GM11168 (cell line): ENCODE results near the gene MAP1B.
"Not testable (repeated sequence)": the region's sequence is repeated elsewhere in the genome, so short reads cannot be mapped to it uniquely, and the experiment has no call there.

Experiments
- in situ Hi-C: fragments of 300-500 bp; cut with MboI; formaldehyde crosslinking; loops from one replicate; pipeline ENCODE4 v1.12.0; 2022; ENCODE audit warnings: low sequenced_read_pairs; ENCODE audit not compliant: unreplicated experiment

MAP1B gene

DNA sequence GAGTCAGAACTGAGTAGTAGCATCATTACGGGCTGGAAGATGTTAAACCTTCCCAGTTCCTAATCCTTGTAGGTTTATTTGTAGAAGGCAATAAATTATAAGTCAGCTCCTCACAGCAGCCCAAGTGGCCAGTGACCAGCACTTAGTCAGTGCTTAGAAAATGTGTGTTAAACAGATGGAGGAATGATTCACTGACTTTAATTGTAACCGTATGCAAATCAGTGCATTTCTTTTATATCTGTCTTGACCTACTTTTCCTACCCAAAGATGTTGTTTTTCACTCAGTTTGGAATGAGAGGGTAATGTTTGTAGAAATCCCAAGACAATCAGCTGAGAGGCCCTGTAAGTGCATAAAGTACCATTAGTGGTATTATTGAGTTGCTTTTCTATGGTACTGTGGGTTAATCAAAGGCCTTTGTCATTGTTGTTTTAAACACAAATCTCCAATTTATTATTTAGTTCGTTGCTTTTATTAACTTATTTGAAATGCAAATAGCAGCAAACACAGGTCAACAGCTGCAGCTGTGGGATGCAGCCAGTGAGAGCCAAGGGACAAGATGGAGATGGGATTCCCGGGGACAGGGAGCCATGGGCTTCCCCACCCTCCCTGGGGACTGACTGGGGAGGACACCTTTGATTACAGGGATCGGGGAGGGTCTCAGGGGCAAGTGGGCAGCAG lies 49.8 kb downstream of the MAP1B start:
- in situ Hi-C loops = no loop called here

- in situ Hi-C loops = no loop called here
Observed at GRCh38 chr5:72157625-72157962, 50.3 kb downstream of the MAP1B start.

- in situ Hi-C loops = no loop called here
Observed at GRCh38 chr5:72159501-72159911, 52.2 kb downstream of the MAP1B start.

DNA sequence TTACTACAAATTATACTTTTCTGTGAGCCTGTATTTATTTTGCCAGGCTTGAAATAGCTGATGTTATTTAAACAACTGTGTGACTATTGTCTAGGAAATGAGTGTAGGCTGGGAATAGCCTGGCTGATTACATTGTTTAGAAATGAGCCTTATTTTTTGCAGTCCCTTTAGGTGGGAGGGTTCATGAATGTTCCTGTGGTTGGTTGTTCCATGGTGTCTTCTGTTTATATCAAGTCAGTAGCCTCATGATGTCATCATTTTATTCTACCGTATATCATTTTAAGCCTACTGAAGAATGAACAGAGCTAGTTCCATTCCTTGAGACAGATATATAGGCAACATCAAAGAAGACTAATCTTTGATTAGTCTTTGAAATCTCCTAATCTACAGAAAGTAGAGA lies 53.1 kb downstream of the MAP1B start:
- in situ Hi-C loops = no loop called here

DNA sequence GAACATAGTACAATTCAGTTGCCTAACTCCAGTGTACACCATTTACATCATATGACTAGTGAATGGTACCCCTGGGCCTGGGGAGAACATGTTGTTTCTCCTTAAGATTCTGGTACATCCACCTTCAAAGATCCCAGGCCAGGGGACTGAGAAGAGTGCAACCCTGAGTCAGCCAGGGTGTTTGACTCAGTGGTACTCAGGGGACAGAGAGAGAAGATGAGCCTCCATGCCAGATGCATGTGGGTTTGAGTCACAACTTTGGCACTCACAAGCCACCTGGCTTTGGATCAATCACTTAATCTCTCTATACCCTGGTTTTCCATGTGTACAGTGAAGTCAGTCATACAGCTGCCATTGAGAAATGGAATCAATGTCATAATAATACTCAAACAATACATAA lies 53.7 kb downstream of the MAP1B start:
- in situ Hi-C loops = no loop called here

DNA sequence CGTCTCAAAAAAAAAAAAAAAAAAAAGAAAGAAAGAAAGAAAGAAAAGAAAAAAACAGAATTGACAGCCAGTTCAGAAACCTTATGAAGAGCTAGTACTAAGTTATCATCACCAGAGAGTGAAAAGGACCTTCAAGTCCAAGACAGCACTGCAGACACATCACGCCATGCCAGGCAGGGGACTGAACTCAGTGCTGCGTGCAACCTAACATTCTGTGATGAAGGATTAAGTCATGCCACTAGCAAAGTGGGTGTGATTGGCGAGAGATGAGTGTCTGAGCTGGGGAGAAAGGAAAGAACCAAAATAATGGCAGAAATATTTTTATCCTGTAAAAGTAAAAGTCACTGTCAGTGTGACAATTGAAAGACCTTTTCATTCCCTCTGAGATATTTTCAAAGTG lies 54.7 kb downstream of the MAP1B start:
- in situ Hi-C loops = no loop called here

DNA sequence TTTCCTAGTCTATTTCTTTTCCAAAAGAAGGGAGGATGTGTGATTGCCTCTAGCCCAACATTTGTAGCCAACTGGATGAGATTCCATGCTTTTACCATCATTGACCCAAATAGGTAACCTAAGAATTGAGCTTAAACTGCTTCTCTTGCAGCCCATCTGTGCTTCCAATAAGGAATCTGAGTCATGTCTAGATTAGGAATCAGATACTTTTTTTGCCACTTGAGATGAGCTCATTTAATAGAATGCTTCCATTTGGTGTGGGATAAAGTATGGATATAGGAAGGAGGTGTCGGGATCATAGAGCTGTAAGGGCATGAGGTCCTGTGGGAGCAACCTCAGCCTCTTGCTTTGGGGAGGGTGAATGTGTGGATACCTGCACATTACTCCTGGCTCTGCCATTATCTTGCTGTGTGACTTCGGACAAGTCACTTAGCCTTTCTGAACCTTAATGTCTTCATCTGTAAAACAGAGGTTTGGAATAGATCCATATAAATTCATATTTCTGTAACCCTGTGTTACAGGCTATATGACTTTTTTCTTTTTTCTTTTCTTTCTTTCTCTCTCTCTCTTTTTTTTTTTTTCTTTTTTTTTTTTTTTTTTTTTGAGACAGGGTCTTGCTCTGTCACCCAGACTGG lies 56.2 kb downstream of the MAP1B start:
- in situ Hi-C loops = no loop called here

GRCh38 chr5:72166070-72166979 lies 59.0 kb downstream of the MAP1B start:
- in situ Hi-C loops = no loop called here

- in situ Hi-C loops = no loop called here
Observed at GRCh38 chr5:72167257-72167656, 60.0 kb downstream of the MAP1B start.

- in situ Hi-C loops = no loop called here
Observed at GRCh38 chr5:72167804-72168203, 60.5 kb downstream of the MAP1B start.

GRCh38 chr5:72170101-72170500 lies 62.8 kb downstream of the MAP1B start:
- in situ Hi-C loops = no loop called here

- in situ Hi-C loops = not testable (repeated sequence)
Observed at GRCh38 chr5:72171181-72171580, 63.9 kb downstream of the MAP1B start.

- in situ Hi-C loops = no loop called here
Observed at GRCh38 chr5:72171667-72172066, 64.4 kb downstream of the MAP1B start.

GRCh38 chr5:72172786-72173185 lies 65.5 kb downstream of the MAP1B start:
- in situ Hi-C loops = no loop called here

- in situ Hi-C loops = no loop called here
Observed at GRCh38 chr5:72177538-72177937, 70.3 kb downstream of the MAP1B start.

DNA sequence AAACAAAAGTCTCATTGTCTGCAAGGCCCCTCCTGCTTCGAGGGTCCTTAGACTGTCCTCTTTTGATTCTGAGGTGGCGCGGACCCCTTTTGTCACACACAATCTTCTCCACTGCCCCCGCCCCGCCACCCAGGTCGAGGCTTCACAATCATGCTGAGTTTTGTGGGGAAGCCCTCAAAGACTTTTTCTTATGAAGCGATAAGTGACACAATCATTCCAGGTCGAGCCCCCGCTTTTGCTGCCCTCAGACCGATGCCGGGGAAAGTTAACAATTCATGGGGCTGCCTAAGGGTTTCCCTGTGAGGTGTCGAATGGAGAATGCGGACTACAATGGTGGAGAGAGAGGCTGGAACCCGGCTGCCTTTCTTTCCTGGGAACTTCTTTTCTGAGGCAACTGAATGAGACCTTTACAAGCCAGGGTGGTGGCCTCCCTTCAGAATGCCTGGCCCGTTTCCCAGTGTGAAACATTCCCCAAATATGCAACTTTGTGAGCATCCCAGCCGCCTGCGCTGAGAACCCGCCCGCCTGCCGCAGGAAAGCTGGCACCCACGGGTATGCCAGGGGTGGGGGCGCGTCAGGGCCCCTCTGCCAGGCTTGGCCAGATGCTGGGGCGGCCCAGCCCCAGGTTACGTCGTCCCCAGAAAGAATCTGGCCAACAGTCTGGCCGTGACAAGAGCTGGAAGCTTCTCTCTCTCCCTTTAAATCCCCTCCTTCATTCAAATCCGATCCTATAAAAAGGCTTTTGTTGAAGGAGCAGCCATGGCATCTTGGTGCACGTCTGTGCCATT lies 71.9 kb downstream of the MAP1B start:
- in situ Hi-C loops = no loop called here

DNA sequence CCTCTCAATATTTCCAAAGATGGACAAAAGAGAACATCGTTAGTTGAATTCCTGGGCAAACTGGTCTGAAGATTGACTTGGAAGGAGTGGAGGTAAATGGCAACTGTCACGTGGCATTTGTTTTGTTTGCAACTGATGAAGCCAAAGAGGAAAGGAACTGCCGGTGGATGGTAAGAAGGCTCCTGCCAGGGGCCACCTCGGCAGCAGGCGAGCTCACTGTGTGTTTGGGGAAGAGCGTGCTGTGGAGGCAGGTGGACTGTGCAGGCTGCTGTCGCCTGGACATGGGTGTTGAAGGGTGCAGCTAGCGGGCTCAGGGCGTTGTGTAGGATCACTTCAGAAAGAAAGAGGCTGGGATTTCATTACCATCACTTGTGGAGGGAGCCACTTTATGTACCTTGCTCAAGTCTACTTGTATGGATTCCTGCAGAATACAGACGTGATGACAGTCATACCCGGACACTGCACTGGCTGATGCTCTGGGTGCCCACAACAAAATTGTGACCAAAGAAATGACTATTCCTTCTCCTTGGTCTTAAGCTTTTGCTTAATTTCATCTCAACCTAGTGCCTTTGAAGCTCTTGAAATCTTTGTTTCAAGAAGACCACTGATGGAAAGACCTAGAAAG lies 72.7 kb downstream of the MAP1B start:
- in situ Hi-C loops = no loop called here

DNA sequence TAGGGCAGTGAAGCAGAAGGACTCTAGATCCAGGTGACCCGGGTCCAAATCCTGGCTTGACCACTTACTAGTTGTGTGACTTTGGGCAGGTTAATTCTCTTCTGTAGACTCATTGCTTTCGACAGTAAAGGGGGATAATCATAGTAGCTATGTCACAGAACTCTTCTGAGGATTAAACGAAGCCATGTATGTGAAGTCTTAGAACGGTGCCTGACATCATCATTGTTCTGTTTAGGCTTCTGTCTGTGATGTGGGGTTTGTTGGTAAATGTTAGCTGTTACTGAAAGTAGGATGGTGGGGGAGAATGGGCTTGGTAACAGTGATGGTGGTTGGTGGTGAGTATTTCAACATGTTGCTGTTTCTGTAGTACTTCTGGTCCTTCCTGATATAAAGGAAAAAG lies 73.7 kb downstream of the MAP1B start:
- in situ Hi-C loops = no loop called here

DNA sequence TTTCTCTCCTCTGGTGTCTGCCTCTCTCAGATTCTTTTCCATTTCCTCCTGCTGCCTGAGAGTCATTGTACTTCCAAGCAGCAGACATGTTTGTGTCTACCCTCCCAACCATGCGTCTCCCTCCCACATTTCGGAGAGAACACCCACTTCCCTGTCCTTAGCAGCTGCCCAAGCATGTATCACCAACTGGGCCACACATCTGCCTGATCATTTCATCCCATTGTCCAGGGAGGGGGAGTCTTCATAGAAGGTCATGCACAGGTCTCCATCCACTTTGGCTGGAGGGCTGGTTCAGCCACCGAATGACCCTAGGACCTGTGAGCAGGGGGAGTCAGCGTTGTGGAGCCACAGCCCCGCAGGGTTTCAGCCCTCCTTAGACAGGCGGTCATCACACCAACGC lies 75.4 kb downstream of the MAP1B start:
- in situ Hi-C loops = no loop called here

GRCh38 chr5:72183101-72183520 lies 75.8 kb downstream of the MAP1B start:
- in situ Hi-C loops = no loop called here
